ENCODE measurements around the gene XRCC5. TPM values are rescaled to one million over a fixed set of nuclear protein-coding genes. Genes with fewer than 3 reads are reported as not detected.
A peak's percentile ranks its signal among the peaks of the same experiment; 100 is the strongest.

The XRCC5 gene
- total RNA-seq: 100 to 1,000 TPM; 187 to 219 (median 202) TPM
- total RNA-seq (2013): 246 TPM
- 205 to 1,236 (median 435) reads per million in 29 experiments for total RNA-seq

DNA sequence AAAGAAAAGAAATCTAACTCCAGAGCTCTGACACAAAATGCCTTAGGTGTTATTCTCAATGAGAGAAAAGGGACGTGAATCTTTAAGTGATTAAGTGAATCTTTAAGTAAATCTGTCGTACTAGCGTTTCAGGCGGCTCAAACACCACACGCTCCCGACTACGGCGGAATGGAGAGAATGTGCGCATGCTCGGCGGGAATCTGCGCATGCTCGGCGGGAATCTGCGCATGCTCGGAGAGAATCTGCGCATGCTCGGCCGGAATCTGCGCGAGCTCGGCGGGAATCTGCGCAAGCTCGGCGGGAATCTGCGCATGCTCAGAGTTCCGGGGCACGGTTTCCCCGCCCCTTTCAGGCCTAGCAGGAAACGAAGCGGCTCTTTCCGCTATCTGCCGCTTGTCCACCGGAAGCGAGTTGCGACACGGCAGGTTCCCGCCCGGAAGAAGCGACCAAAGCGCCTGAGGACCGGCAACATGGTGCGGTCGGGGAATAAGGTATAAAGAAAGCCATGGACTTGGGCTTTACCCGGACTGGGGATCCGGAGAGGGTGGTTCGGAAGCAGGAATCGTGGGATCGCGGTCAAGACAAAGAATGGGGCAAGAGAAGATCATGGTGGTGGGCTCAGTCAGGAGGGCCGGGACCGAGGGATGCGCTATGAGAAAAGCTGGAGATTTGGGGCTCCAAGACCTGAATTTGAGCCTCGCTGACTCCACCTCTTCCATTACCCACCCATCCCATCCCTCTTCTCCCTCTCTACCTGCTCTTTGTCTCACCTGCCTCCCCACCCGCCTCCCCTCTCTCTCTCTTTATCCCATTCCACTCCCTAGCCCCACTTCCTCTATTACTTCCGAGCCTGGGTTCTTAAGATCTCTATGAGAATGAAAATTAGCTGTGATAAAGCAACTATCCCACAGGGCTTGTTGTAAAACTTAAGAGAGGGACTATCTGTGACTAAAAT lies at the start of gene XRCC5:
Gene XRCC5, plus strand, starts transcription at position 382 of the 955 bp plus-strand sequence. Its CDS starts 89 bp downstream, at position 471.
- DNase-seq: peak; percentile 89 to 100 (median 95)
- Mint-ChIP-seq H3K27ac (peak within 1 kb of the TSS; percentile 100), H3K27me3 (no peaks in the 10 kb centered on the region), H3K36me3 (peaks cover 36% of the 10 kb centered on the region), H3K4me1 (peaks cover 56 to 61% (median 57%) of the 10 kb centered on the region in 3 donors), H3K4me3 (peak within 1 kb of the TSS; percentile 98 to 100 (median 100)), H3K9me3 (no peaks in the 10 kb centered on the region)
- Histone ChIP-seq H3K9me3 (no peaks in the 10 kb centered on the region), H3K4me3 (ENCODE audit: control insufficient read depth in 1 of 2, extremely low read depth in 1 of 2, low read length in 1 of 2) (peak within 1 kb of the TSS; percentile 99), H3K27me3 (replicated peaks in 1 of 2; ENCODE audit: control insufficient read depth in 2 of 2, extremely low read depth in 1 of 2, insufficient read depth in 2 of 2, low read length in 1 of 2) (no peaks in the 10 kb centered on the region), H3K4me1 (ENCODE audit: control insufficient read depth in 1 of 2, extremely low read depth in 1 of 2, insufficient read depth in 2 of 2, low read length in 2 of 2) (peaks cover 20 to 28% of the 10 kb centered on the region in 2 experiments), H3K36me3 (ENCODE audit: control insufficient read depth in 2 of 2, extremely low read depth in 1 of 2, insufficient read depth in 1 of 2, low read length in 1 of 2) (peaks cover 5 to 31% of the 10 kb centered on the region in 2 donors), H3K27ac (ENCODE audit: low read length) (peak within 1 kb of the TSS; percentile 95)
- WGBS (ENCODE audit: insufficient coverage): under 1% methylated on average over 46 of the region's 57 CpGs
- ATAC-seq (replicated peaks in 1 of 4): peak; percentile 87 to 89 (median 88)
- CTCF ChIA-PET: interaction anchor here (0.6 to 3.8 kb wide), 12 partner anchors 11 to 293 kb away, joined by 3 to 16 read pairs (median 5); partner anchors contain the start of gene PECR (in 1 of the 2)
- POLR2A ChIA-PET: interaction anchor here (0.6 to 2.0 kb wide), 6 partner anchors 10 to 37 kb away, joined by 3 to 8 read pairs (median 4); no protein-coding TSS in a partner anchor

DNA sequence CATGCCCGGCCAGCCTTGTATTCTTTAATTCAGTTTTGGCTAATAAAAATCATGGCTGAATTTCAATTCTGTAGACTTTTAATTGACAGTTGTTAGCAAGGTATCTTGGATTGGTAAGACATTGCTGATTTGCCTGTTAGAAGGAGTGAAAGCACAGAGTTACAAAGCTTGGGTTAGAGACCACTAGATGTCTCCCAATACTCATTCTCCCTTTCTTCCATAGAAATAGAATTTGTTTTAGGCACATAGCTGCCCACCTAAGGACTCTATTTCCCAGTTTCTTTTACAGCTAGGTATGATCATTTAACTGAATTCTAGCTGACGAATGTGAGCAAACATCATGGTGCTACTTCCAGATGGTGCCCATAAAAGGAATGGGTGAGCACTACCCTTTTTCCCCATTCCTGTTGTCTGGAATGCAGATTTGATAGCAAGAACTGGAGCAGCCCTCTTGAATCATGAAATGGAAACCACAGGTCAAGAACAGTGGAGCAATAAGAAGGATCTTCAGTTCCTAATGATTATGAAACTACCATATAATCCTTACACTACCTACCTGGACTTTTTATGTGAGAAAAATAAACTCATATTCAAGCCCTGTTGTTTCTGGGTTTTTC lies 45.0 kb upstream of the XRCC5 start:
- no CpG with 5 or more reads among the region's 2 CpGs for WGBS (ENCODE audit: insufficient coverage)
- no peak for ATAC-seq (replicated peaks in 1 of 4)
- POLR2A ChIA-PET: no interaction called here
- no peak for DNase-seq
- no peaks in the 10 kb centered on the region for H3K27me3 Mint-ChIP-seq
- Histone ChIP-seq H3K36me3 (ENCODE audit: control insufficient read depth in 2 of 2, extremely low read depth in 1 of 2, insufficient read depth in 1 of 2, low read length in 1 of 2) (peaks cover 0 to 28% of the 10 kb centered on the region in 2 donors), H3K27me3 (replicated peaks in 1 of 2; ENCODE audit: control insufficient read depth in 2 of 2, extremely low read depth in 1 of 2, insufficient read depth in 2 of 2, low read length in 1 of 2) (no peaks in the 10 kb centered on the region), H3K4me3 (ENCODE audit: control insufficient read depth in 1 of 2, extremely low read depth in 1 of 2, low read length in 1 of 2) (no peak overlapping the region), H3K9me3 (no peaks in the 10 kb centered on the region), H3K4me1 (ENCODE audit: control insufficient read depth in 1 of 2, extremely low read depth in 1 of 2, insufficient read depth in 2 of 2, low read length in 2 of 2) (peaks cover 2% of the 10 kb centered on the region in 2 experiments), H3K27ac (ENCODE audit: low read length) (no peak overlapping the region)
- H3K27ac Mint-ChIP-seq: no peak overlapping the region
- H3K36me3 Mint-ChIP-seq: peaks cover 27% of the 10 kb centered on the region
- no peak overlapping the region for H3K4me3 Mint-ChIP-seq
- H3K4me1 Mint-ChIP-seq: peaks cover 11 to 20% (median 13%) of the 10 kb centered on the region in 3 donors
- CTCF ChIA-PET: interaction anchor here (0.6 to 0.8 kb wide), 2 partner anchors 77 to 80 kb away, joined by 4 to 5 read pairs; no protein-coding TSS in a partner anchor
- no peaks in the 10 kb centered on the region for H3K9me3 Mint-ChIP-seq

DNA sequence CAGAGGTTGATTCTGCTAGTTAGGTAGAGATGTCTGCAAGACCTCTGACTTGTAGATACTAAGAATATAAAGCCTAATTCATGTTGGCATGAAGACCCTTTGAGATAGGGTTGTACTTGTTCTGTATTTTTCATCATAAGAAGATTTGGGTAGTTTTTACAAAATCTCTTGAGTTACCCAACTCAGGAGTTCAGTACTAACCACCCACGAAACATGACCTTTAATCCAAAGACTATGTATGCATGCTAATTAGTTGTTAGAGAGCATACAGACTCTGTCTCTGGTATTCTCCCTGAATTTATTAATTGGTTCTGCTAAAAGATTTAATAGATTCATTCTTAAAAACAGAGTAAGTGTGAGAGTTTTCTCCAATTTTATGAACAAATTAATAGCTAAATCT lies 44.5 kb upstream of the XRCC5 start:
- Histone ChIP-seq H3K4me1 (ENCODE audit: control insufficient read depth in 1 of 2, extremely low read depth in 1 of 2, insufficient read depth in 2 of 2, low read length in 2 of 2) (peaks cover 2% of the 10 kb centered on the region in 2 experiments), H3K27me3 (replicated peaks in 1 of 2; ENCODE audit: control insufficient read depth in 2 of 2, extremely low read depth in 1 of 2, insufficient read depth in 2 of 2, low read length in 1 of 2) (no peaks in the 10 kb centered on the region), H3K27ac (ENCODE audit: low read length) (no peak overlapping the region), H3K9me3 (no peaks in the 10 kb centered on the region), H3K36me3 (ENCODE audit: control insufficient read depth in 2 of 2, extremely low read depth in 1 of 2, insufficient read depth in 1 of 2, low read length in 1 of 2) (peaks cover 0 to 28% of the 10 kb centered on the region in 2 donors), H3K4me3 (ENCODE audit: control insufficient read depth in 1 of 2, extremely low read depth in 1 of 2, low read length in 1 of 2) (no peak overlapping the region)
- no CpG with 5 or more reads among the region's 1 CpG for WGBS (ENCODE audit: insufficient coverage)
- Mint-ChIP-seq H3K27me3 (no peaks in the 10 kb centered on the region), H3K9me3 (no peaks in the 10 kb centered on the region), H3K4me3 (no peak overlapping the region), H3K27ac (no peak overlapping the region), H3K4me1 (peaks cover 12 to 18% (median 17%) of the 10 kb centered on the region in 3 donors), H3K36me3 (peaks cover 21% of the 10 kb centered on the region)
- CTCF ChIA-PET: interaction anchor here (0.6 to 0.8 kb wide), 2 partner anchors 76 to 80 kb away, joined by 4 to 5 read pairs; no protein-coding TSS in a partner anchor
- POLR2A ChIA-PET: no interaction called here
- ATAC-seq (replicated peaks in 1 of 4): no peak
- DNase-seq: no peak

DNA sequence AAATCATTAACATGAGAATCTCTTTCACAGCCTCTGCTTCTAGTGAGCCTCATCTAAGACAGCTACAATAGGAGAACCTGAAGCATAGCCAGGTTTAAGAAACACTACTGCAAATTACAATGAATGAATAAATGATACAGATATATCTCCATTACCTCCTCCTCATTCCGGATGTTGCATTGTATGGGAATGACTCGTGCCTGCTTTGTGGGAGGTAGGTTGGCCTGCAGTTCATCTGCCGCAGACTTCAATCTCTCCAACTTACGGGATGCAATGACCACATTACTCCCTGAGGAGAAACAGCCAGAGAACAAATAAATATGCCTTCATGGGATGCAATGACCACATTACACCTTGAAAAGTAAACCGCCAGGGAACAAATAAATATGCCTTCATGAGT lies 42.9 kb upstream of the XRCC5 start:
- no peaks in the 10 kb centered on the region for H3K9me3 Mint-ChIP-seq
- ChIA-PET CTCF (no interaction called here), POLR2A (no interaction called here)
- Histone ChIP-seq H3K36me3 (ENCODE audit: control insufficient read depth in 2 of 2, extremely low read depth in 1 of 2, insufficient read depth in 1 of 2, low read length in 1 of 2) (peaks cover 0 to 24% of the 10 kb centered on the region in 2 donors), H3K27me3 (replicated peaks in 1 of 2; ENCODE audit: control insufficient read depth in 2 of 2, extremely low read depth in 1 of 2, insufficient read depth in 2 of 2, low read length in 1 of 2) (no peaks in the 10 kb centered on the region), H3K4me3 (ENCODE audit: control insufficient read depth in 1 of 2, extremely low read depth in 1 of 2, low read length in 1 of 2) (no peak overlapping the region), H3K27ac (ENCODE audit: low read length) (no peak overlapping the region), H3K4me1 (ENCODE audit: control insufficient read depth in 1 of 2, extremely low read depth in 1 of 2, insufficient read depth in 2 of 2, low read length in 2 of 2) (peaks cover 2% of the 10 kb centered on the region in 2 experiments), H3K9me3 (no peaks in the 10 kb centered on the region)
- DNase-seq (no peak), ATAC-seq (replicated peaks in 1 of 4) (no peak)
- 100% methylated on average over 1 of the region's 5 CpGs for WGBS (ENCODE audit: insufficient coverage)
- no peaks in the 10 kb centered on the region for H3K27me3 Mint-ChIP-seq
- no peak overlapping the region for H3K4me3 Mint-ChIP-seq
- no peak overlapping the region for H3K27ac Mint-ChIP-seq
- H3K4me1 Mint-ChIP-seq: peaks cover 12 to 22% (median 17%) of the 10 kb centered on the region in 3 donors
- peaks cover 28% of the 10 kb centered on the region for H3K36me3 Mint-ChIP-seq

DNA sequence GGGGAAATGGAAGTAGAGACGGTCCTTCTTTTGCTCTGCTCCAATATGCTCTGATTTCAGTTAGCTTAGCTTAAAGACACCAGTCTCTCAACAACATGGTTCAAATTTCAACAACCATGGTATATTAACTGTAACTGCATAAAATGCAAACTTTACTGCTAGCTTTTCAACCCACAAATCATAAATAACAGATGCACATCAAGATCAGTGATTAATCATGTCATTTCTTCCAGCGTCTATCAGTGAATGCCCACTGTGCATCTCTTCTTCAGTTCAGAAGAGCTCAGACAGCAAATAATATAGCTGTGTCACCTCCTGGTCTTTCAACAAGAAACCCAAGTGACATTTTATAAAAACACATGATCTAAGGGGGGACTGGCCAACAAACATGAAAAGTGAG lies 40.1 kb upstream of the XRCC5 start:
- ATAC-seq (replicated peaks in 1 of 4) (no peak), DNase-seq (no peak)
- Histone ChIP-seq H3K4me3 (ENCODE audit: control insufficient read depth in 1 of 2, extremely low read depth in 1 of 2, low read length in 1 of 2) (no peak overlapping the region), H3K27ac (ENCODE audit: low read length) (no peak overlapping the region), H3K4me1 (ENCODE audit: control insufficient read depth in 1 of 2, extremely low read depth in 1 of 2, insufficient read depth in 2 of 2, low read length in 2 of 2) (peaks cover 5 to 7% of the 10 kb centered on the region in 2 experiments), H3K9me3 (no peaks in the 10 kb centered on the region), H3K27me3 (replicated peaks in 1 of 2; ENCODE audit: control insufficient read depth in 2 of 2, extremely low read depth in 1 of 2, insufficient read depth in 2 of 2, low read length in 1 of 2) (no peaks in the 10 kb centered on the region), H3K36me3 (ENCODE audit: control insufficient read depth in 2 of 2, extremely low read depth in 1 of 2, insufficient read depth in 1 of 2, low read length in 1 of 2) (peaks cover 0 to 25% of the 10 kb centered on the region in 2 donors)
- CTCF ChIA-PET: interaction anchor here in 1 of 2 donors (1.5 kb wide), 1 partner anchor 41 kb away, joined by 6 read pairs; no protein-coding TSS in a partner anchor
- no peak overlapping the region for H3K4me3 Mint-ChIP-seq
- H3K9me3 Mint-ChIP-seq: no peaks in the 10 kb centered on the region
- H3K36me3 Mint-ChIP-seq: peaks cover 36% of the 10 kb centered on the region
- no peaks in the 10 kb centered on the region for H3K27me3 Mint-ChIP-seq
- H3K27ac Mint-ChIP-seq: no peak overlapping the region
- POLR2A ChIA-PET: interaction anchor here in 1 of 2 donors (0.5 to 0.6 kb wide), 2 partner anchors 49 to 97 kb away, joined by 3 read pairs; no protein-coding TSS in a partner anchor
- peaks cover 16 to 26% (median 23%) of the 10 kb centered on the region in 3 donors for H3K4me1 Mint-ChIP-seq
- 89% methylated on average over 1 of the region's 2 CpGs for WGBS (ENCODE audit: insufficient coverage)

DNA sequence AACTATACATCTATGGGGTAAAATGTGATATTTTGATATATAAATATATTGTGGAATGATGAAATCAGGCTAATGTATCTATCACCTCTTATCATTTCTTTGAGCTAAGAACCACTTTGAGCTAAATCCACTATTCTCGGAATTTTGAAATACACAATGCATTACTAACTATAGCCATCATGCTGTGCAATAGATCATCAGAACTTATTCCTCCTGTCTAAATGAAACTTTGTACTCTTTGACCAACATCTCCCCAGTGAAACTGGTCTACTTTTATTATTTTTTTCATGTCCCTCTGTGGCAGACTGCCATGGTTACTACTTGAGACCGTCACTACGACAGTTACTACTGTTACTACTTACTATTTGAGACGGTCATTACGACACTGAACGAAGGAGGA lies 39.0 kb upstream of the XRCC5 start:
- ChIA-PET POLR2A (no interaction called here), CTCF (interaction anchor here (0.6 to 1.4 kb wide), 5 partner anchors 11 to 400 kb away, joined by 3 to 5 read pairs (median 4); no protein-coding TSS in a partner anchor)
- Histone ChIP-seq H3K36me3 (ENCODE audit: control insufficient read depth in 2 of 2, extremely low read depth in 1 of 2, insufficient read depth in 1 of 2, low read length in 1 of 2) (peaks cover 0 to 14% of the 10 kb centered on the region in 2 donors), H3K4me3 (ENCODE audit: control insufficient read depth in 1 of 2, extremely low read depth in 1 of 2, low read length in 1 of 2) (no peak overlapping the region), H3K4me1 (ENCODE audit: control insufficient read depth in 1 of 2, extremely low read depth in 1 of 2, insufficient read depth in 2 of 2, low read length in 2 of 2) (peaks cover 8 to 16% of the 10 kb centered on the region in 2 experiments), H3K9me3 (no peaks in the 10 kb centered on the region), H3K27me3 (replicated peaks in 1 of 2; ENCODE audit: control insufficient read depth in 2 of 2, extremely low read depth in 1 of 2, insufficient read depth in 2 of 2, low read length in 1 of 2) (no peaks in the 10 kb centered on the region), H3K27ac (ENCODE audit: low read length) (no peak overlapping the region)
- no peak overlapping the region for H3K27ac Mint-ChIP-seq
- no peaks in the 10 kb centered on the region for H3K9me3 Mint-ChIP-seq
- no peak for ATAC-seq (replicated peaks in 1 of 4)
- WGBS (ENCODE audit: insufficient coverage): 100% methylated on average over 1 of the region's 6 CpGs
- DNase-seq: no peak
- no peak overlapping the region for H3K4me3 Mint-ChIP-seq
- H3K4me1 Mint-ChIP-seq: peaks cover 28 to 38% (median 34%) of the 10 kb centered on the region in 3 donors
- H3K36me3 Mint-ChIP-seq: peaks cover 44% of the 10 kb centered on the region
- H3K27me3 Mint-ChIP-seq: no peaks in the 10 kb centered on the region

Data from T-cell (primary cell).